GM21825 (cell line): ENCODE measurements around the gene CAPG.
"Not testable (repeated sequence)": the region's sequence is repeated elsewhere in the genome, so short reads cannot be mapped to it uniquely, and the experiment has no call there.

Experiments
- ATAC-seq: cut with Tn5 transposase; IDR thresholded peaks from one replicate; pipeline ENCODE4 v1.9.1; 2021; ENCODE audit warnings: mild to moderate bottlenecking, moderate library complexity; ENCODE audit not compliant: unreplicated experiment

CAPG gene, protein sequence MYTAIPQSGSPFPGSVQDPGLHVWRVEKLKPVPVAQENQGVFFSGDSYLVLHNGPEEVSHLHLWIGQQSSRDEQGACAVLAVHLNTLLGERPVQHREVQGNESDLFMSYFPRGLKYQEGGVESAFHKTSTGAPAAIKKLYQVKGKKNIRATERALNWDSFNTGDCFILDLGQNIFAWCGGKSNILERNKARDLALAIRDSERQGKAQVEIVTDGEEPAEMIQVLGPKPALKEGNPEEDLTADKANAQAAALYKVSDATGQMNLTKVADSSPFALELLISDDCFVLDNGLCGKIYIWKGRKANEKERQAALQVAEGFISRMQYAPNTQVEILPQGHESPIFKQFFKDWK

GRCh38 chr2:85409845-85410583, at the start of gene CAPG:
Gene CAPG (minus strand): TSS chr2:85410366. CDS start chr2:85402145, 8,221 bp downstream.
- peak; percentile 60 for ATAC-seq

DNA sequence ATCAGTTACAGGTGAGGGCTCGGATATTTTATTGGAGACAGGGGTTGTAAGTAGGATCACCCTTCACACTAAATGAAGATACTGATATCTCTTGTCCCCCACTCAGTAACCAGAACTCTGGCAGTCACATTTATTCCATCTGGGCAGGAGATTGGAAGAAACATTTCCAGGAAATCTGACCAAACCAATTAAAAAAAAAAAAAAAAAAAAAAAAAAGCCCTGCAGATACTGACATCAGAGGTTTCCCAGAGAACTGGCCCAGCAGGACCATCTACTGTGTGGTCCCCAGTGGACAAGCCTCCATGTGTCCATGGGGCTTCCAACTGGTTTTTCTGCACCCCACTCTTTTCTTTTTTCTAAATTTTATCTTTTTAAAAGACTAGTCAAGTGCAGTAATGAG, 49.6 kb upstream of the CAPG start:
- no peak for ATAC-seq

DNA sequence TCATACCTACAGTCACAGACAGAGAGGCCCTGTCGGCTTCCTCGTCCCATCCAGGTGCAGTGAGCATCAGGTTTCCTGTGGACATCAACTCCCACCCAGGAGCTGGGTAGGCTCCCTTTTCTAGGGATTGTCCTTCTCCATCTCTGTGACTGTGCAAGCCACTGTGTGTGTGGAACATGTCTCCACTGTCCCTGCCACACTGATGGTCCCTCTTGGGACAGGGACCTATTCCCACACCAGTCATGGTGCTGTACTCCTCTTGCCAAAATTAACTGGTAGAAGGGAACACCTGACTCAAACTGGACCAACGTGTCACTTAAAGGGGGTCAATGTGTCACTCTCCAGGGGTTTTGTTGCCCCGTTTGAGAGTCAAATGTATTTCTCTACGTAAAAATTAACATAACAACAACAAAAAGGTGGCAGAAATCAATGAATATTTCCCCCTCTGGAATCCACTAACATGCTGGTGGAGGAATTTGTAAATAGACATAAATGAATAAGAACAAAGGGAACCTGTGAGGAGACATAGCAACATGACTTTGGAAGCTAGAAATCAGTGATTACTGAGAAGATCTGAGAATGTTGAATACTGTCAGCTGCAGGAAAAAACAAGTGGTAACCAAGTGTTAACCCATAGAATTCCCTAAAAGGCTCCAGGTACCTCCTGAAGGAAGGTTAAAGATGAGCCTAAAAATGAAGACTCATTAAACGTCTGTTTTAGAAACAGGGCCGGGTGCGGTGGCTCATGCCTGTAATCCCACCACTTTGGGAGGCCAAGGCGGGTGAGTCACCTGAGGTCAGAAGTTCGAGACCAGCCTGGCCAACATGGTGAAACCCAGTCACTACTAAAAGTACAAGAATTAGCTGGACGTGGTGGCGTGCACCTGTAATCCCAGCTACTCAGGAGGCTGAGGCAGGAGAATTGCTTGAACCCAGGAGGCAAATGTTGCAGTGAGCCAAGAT, 48.7 kb upstream of the CAPG start:
- ATAC-seq: no peak

DNA sequence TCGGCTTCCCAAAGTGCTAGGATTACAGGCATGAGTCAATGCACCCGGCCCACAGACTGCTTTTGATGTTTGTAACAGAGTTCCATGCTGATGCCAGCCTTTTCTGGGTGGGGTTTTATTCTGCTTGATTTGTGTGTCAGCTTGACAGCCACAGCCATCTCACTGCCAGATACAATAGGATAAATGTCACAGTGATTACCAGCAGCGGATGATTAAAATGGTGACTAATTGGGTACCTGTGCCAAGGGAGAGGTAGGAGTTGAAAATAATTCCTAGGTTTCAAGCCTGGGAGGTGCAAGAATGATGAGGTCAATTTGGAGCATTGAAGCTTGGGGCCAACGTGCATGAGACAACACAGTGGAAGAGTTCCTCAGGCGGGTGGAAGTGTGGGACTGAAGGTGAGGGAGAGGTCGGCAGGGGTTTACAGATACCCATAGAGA, 47.7 kb upstream of the CAPG start:
- ATAC-seq: no peak

DNA sequence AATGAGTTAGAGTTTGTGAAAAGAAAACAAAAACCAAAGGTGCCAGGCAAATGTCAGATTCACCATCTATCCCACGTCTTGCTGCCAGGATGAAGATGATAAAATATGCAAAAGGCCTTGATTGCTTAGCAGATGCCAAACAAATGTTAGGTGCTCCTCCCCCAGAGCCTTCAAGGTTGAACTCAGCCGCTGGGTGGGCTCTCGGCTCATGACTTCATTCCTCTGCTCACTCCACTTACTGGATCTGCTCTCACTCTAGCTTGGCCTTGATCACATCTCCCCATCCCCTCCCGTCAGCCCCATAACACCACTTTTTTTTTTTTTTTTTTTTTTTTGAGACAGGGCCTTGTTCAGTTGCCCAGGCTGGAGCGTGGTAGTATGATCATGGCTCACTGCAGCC, 46.9 kb upstream of the CAPG start:
- no peak for ATAC-seq

DNA sequence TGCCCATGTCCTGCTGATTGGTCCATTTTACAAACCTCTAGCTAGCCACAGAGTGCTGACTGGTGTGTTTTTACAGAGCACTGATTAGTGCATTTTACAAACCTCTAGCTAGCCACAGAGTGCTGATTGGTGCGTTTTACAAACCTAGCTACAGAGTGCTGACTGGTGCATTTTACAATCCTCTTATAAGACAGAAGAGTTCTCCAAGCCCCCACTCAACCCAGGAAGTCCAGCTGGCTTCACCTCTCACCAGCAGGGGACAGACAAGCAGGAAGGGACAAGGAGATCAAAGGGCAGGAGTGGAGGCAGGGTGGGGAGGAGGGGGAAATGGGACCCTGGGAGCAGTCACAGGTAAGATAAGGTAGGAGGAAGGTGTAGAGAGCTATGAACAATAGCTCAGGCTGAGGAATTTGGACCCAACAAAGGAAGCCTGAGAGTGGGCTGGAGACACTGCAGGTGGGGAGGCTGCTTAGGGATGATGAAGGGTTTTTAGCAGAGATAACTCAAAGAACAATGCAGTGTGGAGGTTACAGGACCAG, 45.5 kb upstream of the CAPG start:
- ATAC-seq: no peak

DNA sequence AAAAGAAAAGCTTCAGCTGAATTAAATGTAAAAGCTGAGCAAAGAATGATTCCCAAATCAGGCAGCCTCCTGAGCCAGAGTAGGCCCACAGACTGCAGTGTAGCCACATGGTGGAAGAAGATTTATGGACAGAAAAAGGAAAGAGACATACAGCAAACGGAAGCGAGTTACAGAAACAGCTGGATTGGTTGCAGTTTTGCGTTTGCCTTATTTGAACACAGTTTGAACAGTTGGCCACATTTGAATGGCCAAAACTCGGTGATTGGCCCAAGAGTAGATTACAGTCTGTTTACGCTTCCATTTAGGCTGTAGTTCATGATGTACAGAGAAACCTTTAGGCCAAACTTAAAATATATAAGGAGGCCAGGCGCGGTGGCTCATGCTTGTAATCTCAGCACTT, 43.4 kb upstream of the CAPG start:
- no peak for ATAC-seq

DNA sequence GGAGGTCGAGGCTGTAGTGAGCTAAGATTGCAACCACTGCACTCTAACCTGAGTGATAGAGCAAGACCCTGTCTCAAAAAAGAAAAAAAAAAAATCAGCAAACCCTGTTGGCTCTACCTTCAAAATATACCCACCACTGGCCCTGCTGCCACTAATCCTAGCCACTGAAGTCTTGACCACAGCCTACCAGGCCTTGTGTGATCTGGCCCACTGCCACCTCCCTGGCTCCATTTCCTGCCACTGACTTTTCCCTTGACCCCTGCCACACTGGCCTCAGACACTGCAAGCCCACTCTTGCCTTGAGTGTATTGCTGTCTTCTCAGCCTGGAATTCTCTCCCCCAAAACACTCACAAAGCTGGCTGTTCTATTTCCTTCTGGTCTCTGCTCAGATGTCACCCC, 42.1 kb upstream of the CAPG start:
- ATAC-seq: no peak

- ATAC-seq: no peak
These were observed 39.0 kb upstream of the CAPG start for GRCh38 chr2:85449214-85449588.

- ATAC-seq: no peak
These were observed 38.5 kb upstream of the CAPG start for GRCh38 chr2:85448461-85449213.

DNA sequence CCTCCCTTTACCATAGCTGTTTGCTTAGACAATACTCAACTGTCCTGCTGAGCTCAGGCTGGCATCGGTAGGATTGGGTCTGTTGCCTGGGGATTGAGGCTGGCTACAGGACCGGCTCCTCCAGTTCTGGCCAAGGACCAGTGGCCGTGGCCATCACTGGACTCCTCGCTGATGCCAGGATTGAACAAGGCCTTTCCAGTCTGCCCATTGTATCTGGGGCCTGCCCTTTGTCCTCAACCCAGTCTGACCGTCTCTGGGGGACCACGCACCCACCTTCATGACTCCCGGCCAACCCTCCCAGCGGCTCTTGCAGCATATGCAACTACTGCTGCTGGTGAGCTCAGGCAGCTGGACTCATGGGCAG, 37.0 kb upstream of the CAPG start:
- no peak for ATAC-seq

DNA sequence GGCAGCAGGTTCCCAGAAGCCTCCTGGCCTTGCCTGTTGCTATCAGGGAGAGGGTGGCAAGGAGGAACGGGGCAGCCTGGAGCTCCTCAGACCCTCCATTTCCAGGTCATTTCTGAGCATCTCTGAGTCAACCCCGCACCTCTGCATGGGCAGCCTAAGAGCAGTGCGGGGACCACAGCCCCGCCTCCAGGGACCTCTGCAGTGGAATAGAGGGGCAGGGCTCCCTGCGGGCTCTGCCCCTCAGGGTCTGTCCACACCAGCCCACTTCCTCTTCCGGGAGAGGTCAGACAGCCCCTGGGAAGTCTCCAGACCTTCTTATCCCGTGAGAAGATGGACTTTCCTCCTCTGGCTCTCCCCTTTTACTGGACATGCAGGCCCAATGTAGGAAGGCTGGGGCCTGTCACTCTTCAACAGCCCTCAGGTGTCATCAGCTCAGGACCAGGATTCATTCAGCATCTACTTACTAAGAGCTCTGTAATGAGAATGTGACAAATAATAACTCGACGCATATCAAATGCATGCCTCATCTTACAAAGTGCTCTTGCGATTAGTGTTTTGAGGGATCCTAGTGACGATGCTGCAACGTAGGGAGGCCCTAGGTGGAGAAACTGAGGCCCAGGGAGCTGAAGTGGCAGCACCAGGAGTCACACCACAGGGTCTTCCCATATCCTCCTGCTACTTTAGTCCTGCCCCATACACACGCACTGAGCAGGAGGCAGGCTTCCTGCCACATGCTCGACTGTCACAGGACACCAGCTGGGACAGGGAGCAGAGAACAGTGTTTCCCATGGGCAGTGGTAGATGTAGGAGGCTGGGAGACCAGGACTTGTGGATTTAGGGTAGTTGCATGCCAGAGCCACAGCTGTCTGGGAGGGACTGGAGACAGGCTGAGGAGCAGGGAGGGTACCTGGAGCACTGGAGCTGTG, 36.4 kb upstream of the CAPG start:
- ATAC-seq: no peak

GRCh38 chr2:85445316-85446295, 35.4 kb upstream of the CAPG start:
- ATAC-seq: no peak

DNA sequence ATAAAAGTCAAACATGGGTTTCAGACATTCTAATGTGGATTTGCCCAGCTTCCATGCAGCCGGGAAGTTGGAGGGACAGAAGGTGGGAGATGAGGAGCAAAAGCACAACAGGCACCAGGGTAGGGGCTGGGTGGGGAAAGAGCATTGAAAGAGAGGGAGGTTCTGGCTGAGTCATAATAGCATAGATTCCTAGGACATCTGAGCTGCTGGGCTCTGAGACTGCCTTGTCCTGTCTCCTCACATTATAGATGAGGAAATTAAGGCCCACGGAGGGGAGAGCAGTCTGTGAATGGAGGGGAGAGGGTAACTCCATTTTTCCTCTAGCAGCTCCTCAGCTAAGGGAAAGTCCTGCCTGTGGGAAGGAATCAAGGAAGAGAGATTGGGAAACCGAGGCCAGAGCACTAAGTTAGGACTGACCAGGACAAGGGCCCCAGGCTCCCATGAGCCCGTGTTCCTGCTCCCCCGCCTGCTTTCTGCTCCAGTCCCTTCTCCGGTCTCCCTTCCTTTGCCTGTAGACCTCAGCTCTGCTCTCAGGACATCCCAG, 34.5 kb upstream of the CAPG start:
- no peak for ATAC-seq

GRCh38 chr2:85441864-85442263, 31.7 kb upstream of the CAPG start:
- no peak for ATAC-seq

GRCh38 chr2:85440729-85441128, 30.6 kb upstream of the CAPG start:
- ATAC-seq: no peak

DNA sequence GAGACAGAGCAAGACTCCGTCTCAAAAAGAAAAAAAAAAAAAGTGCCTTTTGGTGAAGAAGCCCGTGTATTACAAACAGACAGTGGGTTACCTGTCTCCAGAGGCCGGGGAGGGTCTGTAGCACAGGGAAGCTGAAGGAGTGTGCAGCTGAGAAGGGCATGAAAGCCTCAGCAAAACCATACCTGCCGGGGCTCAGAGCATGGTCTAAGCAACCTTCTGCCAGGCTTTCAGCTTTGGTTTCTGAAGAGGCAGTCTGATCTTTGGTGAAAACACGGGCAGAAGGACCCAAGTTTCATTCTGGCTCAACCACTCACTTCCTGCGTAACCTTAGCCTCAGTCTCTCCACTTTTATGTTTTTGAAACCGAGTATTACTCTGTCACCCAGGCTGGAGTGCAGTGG, 29.8 kb upstream of the CAPG start:
- ATAC-seq: no peak

- ATAC-seq: not testable (repeated sequence)
These were observed 29.4 kb upstream of the CAPG start for GRCh38 chr2:85439569-85439968.
